NCI-H2227 treated with DMSO at 0.1 percent for 48 hours (cell line): ENCODE data around the gene SCAMP2.
"Not testable (repeated sequence)": the region's sequence is repeated elsewhere in the genome, so short reads cannot be mapped to it uniquely, and the experiment has no call there.

Experiments
- DNase-seq: peaks from one replicate; lab custom pipeline; 2025; lab: John Stamatoyannopoulos, UW

SCAMP2 gene

DNA sequence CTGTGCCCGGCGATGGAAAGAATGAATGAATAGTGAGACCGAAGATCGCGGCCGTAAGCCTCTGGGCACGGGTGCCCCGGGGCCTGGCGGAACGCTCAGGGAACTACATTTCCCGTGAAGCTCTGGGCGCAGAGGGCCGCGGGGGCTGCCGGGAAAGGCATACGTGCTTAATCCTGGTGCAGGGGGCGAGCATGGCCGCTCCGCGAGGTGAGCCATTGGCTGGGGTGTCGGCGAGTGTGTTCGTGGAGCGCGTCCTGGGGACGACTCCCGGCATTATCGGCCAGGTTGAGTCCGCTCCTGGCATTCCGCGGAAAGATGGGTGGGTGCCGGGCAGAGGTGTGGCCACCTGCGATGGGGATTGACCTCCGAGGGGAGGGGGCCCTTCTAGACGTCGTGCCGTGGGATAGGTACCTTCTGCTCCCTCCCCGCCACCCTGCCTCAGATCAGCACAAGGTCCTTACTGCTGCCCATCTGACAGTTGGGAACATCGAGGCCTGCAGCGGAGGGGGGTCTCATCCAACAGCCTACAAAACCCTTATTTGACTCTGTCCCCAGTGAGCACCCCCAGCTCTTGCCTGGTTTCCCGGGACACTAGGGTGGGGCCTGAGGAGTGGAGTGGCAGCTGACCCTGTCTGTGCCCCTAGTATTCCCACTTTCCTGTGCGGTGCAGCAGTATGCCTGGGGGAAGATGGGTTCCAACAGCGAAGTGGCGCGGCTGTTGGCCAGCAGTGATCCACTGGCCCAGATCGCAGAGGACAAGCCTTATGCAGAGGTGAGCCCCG, 16.9 kb upstream of the SCAMP2 start, which contains the start of gene MPI:
MPI (plus strand) TSS at position 160 of the 782 bp plus-strand sequence; CDS start at position 192, 32 bp downstream.
- peak; percentile 56 for DNase-seq

DNA sequence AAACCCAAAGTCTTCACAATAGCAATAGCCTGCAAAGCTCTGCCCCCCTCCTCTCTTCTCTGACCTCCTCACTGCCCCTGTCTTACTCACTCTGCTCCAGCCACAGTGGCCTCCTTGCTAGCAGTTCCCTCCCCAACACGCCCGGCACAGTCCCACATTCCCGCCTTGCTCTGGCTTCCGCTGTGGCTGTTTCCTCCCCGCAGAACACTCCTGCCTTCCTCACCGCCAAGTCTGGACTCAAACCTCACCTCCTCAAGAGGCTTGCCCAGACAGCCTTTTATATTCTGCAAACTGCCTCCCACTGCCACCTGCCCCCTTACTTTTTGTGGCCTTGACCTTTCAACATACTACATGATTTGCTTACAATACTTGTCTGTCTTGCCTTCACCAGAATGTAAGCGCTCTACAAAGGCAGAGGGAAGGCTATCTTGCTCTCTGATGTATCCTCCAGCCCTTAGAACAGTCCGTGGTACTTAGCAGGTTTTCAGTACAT, 16.3 kb upstream of the SCAMP2 start:
- peak; percentile 56 for DNase-seq

DNA sequence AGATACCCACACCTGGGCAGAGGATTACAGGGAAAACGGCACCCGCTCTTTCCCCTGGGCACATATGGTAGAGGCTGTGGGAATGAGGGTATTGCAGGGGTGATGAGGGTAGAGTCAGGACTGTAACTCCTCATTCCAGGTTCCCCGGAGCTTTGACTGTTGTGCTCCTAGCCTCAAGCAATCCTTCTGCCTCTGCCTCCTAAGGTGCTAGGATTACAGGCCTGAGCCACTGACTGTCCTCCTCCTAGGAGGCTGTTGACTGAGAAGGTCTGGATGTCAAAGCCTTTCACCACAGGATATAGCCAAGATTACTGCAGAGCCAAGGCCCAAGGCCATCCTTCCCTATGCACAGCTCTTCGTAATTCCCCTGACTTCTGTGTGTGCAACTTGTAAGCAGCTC, 15.6 kb upstream of the SCAMP2 start:
- DNase-seq, result no peak

DNA sequence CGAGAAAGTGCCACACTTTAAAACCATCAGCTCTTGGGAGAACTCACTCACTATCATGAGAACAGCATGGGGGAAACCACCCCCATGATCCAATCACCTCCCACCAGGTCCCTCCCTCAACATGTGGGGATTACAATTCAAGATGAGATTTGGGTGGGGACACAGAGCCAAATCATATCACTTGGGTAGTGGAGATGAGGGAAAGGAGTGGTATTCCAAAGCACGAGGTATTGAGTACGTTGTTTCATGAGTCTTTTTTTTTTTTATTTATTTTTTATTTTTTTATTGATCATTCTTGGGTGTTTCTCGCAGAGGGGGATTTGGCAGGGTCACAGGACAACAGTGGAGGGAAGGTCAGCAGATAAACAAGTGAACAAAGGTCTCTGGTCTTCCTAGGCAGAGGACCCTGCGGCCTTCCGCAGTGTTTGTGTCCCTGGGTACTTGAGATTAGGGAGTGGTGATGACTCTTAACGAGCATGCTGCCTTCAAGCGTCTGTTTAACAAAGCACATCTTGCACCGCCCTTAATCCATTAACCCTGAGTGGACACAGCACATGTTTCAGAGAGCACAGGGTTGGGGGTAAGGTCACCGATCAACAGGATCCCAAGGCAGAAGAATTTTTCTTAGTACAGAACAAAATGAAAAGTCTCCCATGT, 14.5 kb upstream of the SCAMP2 start:
- not testable (repeated sequence) for DNase-seq

DNA sequence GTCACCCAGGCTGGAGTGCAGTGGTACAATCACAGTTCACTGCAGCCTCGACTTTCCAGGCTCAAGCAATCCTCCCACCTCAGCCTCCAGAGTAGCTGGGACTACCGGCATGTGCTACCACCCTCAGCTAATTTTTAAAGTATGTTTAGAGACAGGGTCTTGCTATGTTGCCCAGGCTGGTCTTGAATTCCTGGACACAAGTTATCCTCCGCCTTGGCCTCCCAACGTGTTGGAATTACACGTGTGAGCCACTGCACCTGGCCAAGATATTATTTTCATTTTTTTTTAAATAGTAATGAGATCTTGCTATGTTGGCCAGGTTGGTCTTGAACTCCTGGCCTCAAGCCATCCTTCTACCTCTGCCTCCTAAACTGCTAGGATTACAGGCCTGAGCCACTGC, 12.3 kb upstream of the SCAMP2 start:
- no peak for DNase-seq

DNA sequence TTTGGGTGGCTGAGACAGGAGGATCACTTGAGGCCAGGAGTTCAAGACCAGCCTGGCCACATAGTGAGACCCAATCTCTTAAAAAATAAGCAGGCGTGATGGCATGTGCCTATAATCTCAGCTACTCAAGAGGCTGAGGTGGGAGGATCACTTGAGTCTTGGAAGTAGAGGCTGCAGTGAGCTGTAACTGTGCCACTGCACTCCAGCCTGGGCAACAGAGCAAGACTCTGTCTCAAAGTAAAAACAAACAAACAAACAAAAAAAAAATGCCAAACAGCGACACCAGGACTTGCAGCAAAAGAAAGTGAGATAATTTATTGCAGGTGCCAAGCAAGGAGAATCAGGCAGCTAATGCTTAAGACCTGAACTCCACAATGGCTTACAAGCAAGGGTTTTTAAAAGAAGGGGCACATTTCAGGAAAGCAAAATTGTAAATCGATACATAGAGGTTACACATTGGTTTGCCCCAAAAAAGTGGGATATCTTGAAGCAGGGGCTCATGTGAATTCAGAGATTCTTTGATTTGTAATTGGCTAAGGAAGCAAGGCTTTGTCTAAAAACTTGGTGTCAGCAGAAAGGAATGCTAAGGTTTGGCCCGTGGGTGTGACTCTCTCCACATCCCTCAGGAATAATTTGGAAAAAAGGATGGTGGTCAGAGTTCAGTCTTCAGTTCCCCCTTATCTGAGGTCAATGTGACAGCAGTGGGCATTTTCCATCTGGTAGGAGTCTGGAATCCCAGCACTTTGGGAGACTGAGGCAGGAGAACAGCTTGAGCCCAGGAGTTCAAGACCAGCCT, 11.5 kb upstream of the SCAMP2 start:
- DNase-seq, result no peak

DNA sequence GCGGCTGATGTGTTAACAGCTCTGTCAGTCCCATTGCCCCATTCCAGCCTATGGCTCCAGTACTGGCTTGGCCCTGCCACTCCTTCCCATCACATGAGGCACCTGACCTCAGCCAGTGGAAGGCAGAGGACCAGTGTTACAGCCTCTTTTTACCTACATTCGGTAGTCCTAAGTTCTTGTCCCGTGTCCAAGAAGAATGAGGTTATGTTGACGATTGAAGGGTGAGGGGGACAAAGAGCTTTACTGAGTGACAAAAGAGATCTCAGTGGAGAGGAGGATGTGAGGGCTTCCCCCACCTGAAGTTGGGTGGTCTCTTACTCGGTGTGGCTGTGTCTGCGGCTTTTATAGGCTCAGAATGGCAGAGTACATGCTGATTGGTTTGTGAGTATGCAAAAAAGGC, 9.4 kb upstream of the SCAMP2 start:
- DNase-seq, result no peak

DNA sequence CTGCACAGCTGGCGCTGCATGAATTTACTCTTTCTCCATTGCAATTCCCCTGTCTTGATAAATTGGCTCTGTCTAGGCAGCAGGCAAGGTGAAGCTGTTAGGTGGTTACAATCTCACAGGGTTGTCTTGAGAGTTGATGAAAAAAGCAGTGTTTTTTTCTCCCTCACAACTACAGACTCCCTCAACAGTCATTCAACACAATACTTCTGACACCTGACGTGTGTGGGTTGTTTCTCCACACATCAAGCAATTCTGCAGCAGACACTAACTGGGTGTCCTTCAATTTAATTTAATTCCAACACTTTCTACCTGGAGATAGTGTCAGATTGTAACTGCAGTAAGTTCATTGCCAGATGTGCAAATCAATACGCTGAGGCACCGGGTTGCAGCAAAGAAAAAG, 5.1 kb upstream of the SCAMP2 start:
- DNase-seq, result no peak

DNA sequence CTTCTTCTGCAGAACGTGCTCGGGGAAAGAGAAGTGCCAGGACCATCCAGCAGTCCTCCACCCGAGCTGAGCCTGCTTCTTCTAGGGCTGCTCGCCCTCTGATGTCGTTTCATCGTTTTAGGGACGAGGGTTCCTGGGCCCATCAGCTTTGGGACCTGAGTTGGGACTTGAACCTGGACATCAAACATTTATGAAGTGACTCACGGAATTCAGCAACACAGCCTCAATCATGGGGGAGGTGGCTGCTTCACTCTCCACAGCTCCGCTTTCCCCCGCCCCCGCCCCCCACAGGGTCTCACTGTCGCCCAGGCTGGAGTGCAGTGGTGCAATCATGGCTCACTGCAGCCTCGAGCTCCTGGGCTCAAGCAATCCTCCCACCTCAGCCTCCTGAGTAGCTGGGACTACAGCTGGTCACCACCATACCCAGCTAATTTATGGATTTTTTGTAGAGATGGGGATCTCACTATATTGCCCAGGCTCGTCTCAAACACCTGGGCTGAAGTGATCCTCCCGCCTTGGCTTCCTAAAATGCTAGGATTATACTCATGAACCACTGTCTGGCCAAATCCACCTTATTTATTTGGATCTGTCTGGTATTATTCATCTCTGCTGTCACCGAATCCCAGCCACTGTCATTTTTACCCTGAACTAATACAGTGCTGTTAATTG, 725 bp upstream of the SCAMP2 start:
- DNase-seq, result peak; percentile 18

DNA sequence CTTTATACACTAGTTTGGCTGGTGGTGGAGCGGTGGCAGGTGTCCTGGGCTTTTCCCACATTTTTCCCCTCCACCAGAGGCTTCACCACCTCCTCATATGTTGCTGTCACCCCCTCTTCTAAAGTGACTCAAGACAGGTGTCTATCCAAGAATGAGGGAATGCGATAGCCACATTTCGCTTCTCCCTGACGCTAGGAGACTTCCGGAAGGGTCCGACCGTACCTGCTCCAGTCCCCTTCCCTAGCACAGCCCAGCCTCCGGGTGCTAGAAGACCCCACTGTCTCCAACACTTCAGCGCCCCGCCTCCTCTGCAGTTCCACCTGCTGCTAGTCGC, 496 bp downstream of the SCAMP2 start:
- no peak for DNase-seq

DNA sequence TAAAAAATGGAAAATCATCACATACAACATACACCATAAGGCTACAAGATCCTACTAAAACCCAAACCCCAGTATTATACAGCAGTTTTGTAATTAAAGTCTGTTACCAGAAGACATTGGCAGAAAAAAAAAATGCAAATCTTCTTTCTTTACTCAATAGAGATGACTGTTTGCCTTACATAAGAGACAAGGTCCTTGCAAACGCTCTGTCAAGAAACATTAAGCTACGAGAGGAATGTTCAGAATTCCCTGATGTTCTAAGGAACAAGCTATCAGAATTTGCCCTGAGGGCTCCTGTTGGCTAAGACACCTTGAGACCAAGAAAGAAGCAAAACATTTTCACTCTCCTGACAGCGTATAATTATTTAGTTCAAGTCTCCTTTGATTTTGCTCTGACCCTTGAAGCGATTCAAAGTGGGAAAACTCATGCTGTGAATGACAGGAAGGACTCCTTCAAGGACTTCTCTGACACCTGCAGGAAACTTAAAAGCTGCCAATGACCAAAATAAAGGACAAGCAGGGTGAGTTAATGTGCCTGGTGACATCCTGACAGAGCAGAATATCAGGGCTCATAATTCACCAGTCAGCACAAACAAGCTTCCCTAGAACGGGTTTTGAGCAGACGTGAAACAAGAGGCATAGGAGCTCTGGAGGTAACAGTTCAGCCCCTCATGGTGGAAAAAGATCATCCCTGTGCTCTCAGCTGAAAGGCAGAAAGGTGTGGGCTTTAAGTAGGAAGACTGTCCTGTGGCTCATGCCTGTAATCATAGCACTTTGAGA, 2.5 kb downstream of the SCAMP2 start:
- DNase-seq, result peak; percentile 3

DNA sequence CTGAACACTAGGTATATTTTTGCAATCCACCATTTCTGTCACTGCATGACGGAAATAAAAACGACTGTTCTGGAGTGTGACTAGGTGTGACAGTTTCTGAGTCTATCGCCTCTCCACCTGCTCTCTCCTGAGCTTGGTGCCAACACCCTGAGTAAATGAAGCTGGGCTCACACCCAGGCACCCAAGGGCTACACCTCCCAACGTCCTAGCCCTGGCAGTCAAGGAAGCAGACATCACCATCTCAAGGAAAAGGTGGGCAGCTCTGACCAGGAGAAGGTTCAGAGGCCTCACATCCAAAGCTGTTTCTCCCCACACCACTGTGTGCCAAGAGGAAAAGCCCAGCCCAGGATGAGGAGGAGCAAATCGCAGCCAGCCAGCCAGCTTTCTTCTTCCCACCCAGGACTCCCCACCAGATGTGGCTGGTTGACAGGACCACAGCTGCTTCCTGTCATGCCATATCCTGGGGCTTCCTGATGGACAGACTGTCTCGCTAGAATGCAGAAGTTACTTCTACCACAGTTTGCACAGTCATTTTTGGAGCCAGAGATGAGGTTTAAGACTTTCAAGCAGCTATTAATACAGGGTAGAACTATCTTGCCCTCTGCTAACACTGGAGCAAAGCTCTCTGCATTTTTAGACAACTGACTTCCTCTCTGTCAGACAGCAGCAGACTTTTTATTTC, 3.3 kb downstream of the SCAMP2 start:
- no peak for DNase-seq

DNA sequence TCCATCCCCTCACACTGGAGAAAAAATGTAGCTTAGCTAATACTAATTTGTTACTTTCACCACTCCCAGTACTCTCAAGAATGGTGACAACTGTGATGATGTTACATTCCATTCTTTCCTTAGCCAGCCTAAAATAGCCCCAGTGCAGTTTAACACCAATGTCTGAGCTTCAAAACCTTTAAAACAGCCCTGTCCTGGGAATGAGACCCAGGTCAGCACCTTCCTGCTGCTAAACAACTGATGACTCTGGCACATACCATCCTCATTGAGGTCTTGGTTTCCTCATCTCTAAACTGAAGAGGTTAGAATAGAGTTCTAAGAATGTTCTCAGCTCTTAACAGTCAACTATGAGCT, 3.8 kb downstream of the SCAMP2 start:
- no peak for DNase-seq

DNA sequence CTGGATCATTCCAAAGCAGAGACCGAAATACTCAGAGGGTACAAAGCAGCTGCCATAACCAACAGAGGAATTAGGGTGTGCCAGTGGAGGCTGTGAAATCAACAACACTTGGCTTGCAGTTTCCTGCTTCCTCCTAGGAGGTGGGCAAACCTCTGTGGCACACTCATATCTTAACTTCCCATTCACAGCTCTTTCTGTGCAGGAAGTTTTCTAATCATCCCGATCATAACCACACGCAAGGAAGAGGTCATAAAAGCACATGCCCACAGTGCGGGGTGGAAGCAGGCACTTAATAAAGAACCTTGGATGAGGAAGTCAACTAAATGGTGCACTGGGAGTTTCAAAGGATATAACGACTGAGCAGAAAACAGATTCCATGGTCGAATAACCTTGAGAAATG, 5.1 kb downstream of the SCAMP2 start:
- DNase-seq, result no peak

DNA sequence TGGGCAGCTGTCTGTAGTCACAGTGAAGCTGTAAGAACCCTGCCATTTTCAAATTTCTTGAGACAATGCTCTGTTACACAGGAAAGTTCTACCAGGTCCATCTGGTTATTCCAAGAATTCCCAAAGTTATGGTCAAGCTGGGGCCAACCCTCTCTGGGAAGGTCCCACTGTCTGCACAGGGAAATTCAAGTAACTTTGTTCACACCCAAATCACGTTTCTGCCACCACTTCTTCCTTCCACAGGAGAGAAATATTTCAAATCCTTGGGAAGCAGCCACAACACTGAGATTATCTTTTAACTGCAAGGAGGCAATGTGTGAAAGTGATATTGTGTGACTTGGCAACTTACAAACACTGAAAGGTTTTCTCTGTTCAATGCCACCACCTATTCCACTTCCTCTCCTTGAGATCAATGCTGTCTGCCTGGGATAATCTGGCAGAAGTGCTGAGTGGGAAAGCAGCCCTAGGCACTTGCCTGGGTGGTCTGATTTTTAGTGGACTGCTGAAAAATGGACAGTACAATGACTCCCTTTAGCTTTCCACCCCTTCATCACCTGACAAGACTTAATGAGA, 5.6 kb downstream of the SCAMP2 start:
- DNase-seq, result no peak

DNA sequence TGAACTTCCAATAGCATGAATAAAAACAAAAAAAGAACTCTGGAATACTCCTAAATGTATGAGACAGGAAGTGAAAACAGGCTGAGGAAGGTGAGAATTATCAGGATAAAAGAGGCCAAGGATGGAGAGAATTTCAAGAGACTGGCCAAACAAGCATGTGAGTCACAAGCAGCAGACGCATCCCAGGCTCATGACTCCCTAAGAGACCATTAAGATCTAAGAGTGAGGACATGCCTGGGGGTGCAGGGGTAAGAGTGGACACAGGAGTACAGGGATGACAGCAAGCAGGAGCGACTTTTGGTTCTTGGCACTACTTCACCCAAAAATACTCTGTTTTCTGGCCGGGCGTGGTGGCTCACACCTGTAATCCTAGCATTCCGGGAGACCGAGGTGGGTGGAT, 7.1 kb downstream of the SCAMP2 start:
- no peak for DNase-seq

DNA sequence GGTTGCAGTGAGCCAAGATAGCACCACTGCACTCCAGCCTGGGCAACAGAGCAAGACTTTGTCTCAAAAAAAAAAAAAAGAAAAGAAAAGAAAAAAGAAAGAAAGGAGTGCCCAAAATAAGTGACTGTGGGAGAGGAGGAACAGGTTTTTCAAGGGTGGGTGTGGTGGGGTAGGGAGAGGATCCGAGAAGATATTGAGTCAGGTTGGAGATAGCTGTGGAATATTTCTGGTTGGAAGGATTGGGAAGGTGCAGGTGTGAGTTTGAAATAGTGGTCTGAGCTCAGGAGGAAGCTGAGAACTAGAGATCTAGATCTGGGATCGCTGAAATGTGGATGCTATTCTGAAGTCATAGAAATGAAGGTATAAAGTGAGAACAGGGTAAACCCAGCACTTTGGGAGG, 7.8 kb downstream of the SCAMP2 start:
- DNase-seq, result no peak

DNA sequence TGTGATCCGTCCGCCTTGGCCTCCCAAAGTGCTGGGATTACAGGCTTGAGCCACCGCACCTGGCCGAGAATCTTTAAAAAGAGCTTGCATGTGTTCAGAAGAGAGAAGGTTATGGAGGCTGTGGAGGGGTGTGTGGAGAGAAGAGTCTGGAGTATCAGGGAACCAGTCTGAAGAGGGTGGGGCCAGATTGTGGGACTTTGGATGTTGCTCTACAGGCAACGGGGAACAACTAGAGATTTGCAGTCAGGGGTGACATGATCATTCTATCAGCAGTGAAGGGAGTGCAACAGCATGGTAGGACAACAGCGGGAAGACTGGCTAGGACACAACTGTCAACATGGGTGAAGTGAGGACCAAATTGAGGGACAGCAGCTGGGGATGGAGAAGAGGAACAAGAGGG, 8.9 kb downstream of the SCAMP2 start:
- no peak for DNase-seq

DNA sequence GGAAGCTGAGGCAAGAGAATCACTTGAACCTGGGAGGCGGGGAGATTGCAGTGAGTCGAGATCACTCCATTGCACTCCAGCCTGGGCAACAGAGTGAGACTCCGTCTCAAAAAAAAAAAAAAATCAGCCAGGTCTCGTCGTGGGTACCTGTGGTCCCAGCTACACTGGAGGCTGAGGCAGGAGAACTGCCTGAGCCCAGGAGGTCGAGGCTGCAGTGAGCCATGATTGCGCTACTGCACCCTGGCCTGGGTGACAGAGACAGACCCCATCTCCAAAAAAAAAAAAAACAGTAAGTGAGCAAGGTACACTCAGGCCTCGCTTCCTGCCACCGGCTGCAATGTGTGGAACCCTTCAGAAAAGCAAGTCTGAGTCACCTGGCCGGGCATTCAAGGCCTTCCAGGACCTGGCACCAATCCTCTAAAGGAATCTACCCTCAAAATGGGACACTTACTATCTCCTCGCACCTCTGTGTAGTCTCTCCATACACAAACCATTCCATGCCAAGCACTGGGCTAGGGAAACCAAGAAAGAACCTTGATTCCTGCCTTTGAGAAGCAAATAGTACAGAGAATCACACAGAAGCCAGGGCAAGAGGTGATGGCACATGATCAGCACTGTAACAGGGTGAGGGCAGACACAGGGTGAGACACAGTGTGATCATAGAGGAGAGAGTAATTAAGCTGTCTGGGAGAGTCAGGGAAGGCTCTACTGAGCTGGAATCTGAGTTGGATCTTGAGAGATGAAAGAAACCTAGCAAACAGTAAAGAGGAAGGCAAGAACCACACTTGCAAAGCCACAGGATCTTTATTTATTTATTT, 9.7 kb downstream of the SCAMP2 start:
- DNase-seq, result no peak

DNA sequence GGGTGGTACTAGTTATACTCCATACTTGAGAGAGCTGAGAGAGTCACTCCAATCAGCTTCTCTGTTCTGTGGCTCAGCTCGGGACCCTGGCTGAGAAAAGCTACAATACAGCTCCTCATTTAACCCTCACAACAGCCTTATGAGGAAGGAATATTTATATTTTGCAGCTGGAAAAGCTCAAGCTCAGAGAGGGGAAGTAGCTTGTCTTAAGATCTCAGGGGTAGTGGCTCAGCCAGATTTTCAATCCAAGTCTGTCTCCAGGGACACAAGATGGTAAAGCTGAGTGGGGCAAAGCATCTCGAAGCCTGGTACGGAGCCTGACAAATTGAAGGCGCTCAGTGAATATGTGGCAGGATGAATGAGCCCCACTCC, 14.8 kb downstream of the SCAMP2 start:
- no peak for DNase-seq
